Smooth muscle cell (in vitro differentiated cells): ENCODE measurements around the gene DHPS. TPM values are rescaled to one million over a fixed set of nuclear protein-coding genes. Genes with fewer than 3 reads are reported as not detected.
"Not testable (repeated sequence)": the region's sequence is repeated elsewhere in the genome, so short reads cannot be mapped to it uniquely, and the experiment has no call there.

Experiments used
- DNase-seq: peaks from one replicate; lab custom pipeline; 2025; ENCODE audit not compliant: unreplicated experiment; lab: John Stamatoyannopoulos, UW
- H2AFZ ChIP-seq: fragments of 200-600 bp; sonication (generic); 2 replicates; pipeline ENCODE4 v1.6.0; 2016; ENCODE audit warnings: antibody characterized with exemption, low read depth, mild to moderate bottlenecking
- H3F3A ChIP-seq: fragments of 200-600 bp; sonication (generic); 2 replicates; pipeline ENCODE4 v1.6.0; 2017; ENCODE audit warnings: antibody characterized with exemption, low read depth
- H3K27ac ChIP-seq: fragments of 200-600 bp; sonication (generic); 2 replicates; pipeline ENCODE4 v1.5.1; 2016; ENCODE audit warnings: low read depth, mild to moderate bottlenecking
- H3K27me3 ChIP-seq: fragments of 200-600 bp; sonication (generic); 2 replicates; pipeline ENCODE4 v1.6.1; 2016; ENCODE audit warnings: low read depth, mild to moderate bottlenecking
- H3K36me3 ChIP-seq: fragments of 200-600 bp; sonication (generic); 2 replicates; pipeline ENCODE4 v1.5.1; 2016; ENCODE audit warnings: low read depth
- H3K4me1 ChIP-seq: fragments of 200-600 bp; sonication (generic); 2 replicates; pipeline ENCODE4 v1.5.1; 2016; ENCODE audit warnings: low read depth
- H3K4me2 ChIP-seq: fragments of 200-600 bp; sonication (generic); 2 replicates; pipeline ENCODE4 v1.6.0; 2016; ENCODE audit warnings: mild to moderate bottlenecking
- H3K4me3 ChIP-seq: fragments of 200-600 bp; sonication (generic); 2 replicates; pipeline ENCODE4 v1.5.1; 2016; ENCODE audit warnings: mild to moderate bottlenecking
- H3K79me2 ChIP-seq: fragments of 200-600 bp; sonication (generic); 2 replicates; pipeline ENCODE4 v1.6.0; 2016; ENCODE audit warnings: low read depth, mild to moderate bottlenecking
- H3K9ac ChIP-seq: fragments of 200-600 bp; sonication (generic); 2 replicates; pipeline ENCODE4 v1.6.0; 2016; ENCODE audit warnings: low read depth
- H3K9me3 ChIP-seq: fragments of 200-600 bp; sonication (generic); replicated peaks from 2 replicates; pipeline ENCODE4 v1.5.1; 2016; ENCODE audit warnings: low read depth
- H4K20me1 ChIP-seq: fragments of 200-600 bp; sonication (generic); 2 replicates; pipeline ENCODE4 v1.6.0; 2016; ENCODE audit warnings: low read depth
- CTCF ChIP-seq: fragments of 200-600 bp; sonication (generic); IDR thresholded peaks from 2 replicates; pipeline ENCODE4 v1.5.1; 2017; ENCODE audit warnings: borderline replicate concordance, mild to moderate bottlenecking, antibody characterized with exemption; ENCODE audit not compliant: insufficient read depth, poor library complexity, severe bottlenecking
- WGBS: methylation state at CpG from one replicate; pipeline ENCODE4 v1.1.7; 2016; ENCODE audit warnings: low lambda C conversion rate; 5-methylcytosine and 5-hydroxymethylcytosine counted together
- polyA plus RNA-seq: library from polyadenylated mRNA; unstranded; fragments of >200 nt; fragmentation: Nextera tagmentation; extraction: Ambion mirVana; gene quantifications from 2 replicates; pipeline ENCODE4 v1.2.1, GENCODE V29; 2016
- total RNA-seq: library from RNA; depleted of rRNA; stranded (reverse); fragments of >200 nt; gene quantifications from 2 replicates; pipeline ENCODE4 v1.2.3, GENCODE V29; 2014

The DHPS gene
- total and polyA plus RNA-seq, 2 experiments from 2014 or later, result 43.9 to 67.6 TPM

- Histone ChIP-seq H4K20me1 (peaks cover 22% of the 10 kb centered on the region), H3K79me2 (peaks cover 11% of the 10 kb centered on the region)
- not testable (repeated sequence) for H3K27me3 ChIP-seq, DNase-seq, H3K4me2 ChIP-seq, H3K9ac ChIP-seq, H3F3A ChIP-seq, H3K36me3 ChIP-seq, H2AFZ ChIP-seq, H3K4me1 ChIP-seq, H3K9me3 ChIP-seq, H3K27ac ChIP-seq, H3K4me3 ChIP-seq
- WGBS, result 54% methylated on average over 13 of the region's 14 CpGs
- TF ChIP-seq CTCF, result peak; percentile 28
Observed at GRCh38 chr19:12712077-12712476, 30.4 kb upstream of the DHPS start.

- no peak for TF ChIP-seq CTCF
- over 99% methylated on average over 14 of the region's 17 CpGs for WGBS
Observed at GRCh38 chr19:12711187-12711586, 29.5 kb upstream of the DHPS start.

GRCh38 chr19:12708641-12709040 lies 27.0 kb upstream of the DHPS start:
- 97% methylated on average over 8 of the region's 8 CpGs for WGBS

More at GRCh38 chr19:12711187-12711586, 29.5 kb upstream of the DHPS start:
- no peaks in the 10 kb centered on the region for H3K9me3 ChIP-seq
- peaks cover 3% of the 10 kb centered on the region for H3K79me2 ChIP-seq
- H2AFZ ChIP-seq, result no peak overlapping the region
- H3K27me3 ChIP-seq, result no peaks in the 10 kb centered on the region
- H3K27ac ChIP-seq, result no peak overlapping the region
- no peak overlapping the region for H3K9ac ChIP-seq
- H3K36me3 ChIP-seq, result peaks cover 9% of the 10 kb centered on the region
- H3K4me2 ChIP-seq, result no peak overlapping the region
- no peaks in the 10 kb centered on the region for H3K4me1 ChIP-seq
- DNase-seq, result no peak
- no peaks in the 10 kb centered on the region for H3F3A ChIP-seq
- H3K4me3 ChIP-seq, result no peak overlapping the region
- H4K20me1 ChIP-seq, result peaks cover 15% of the 10 kb centered on the region

More at GRCh38 chr19:12708641-12709040, 27.0 kb upstream of the DHPS start:
- H2AFZ ChIP-seq, result no peak overlapping the region
- H3K9ac ChIP-seq, result no peak overlapping the region
- H3K79me2 ChIP-seq, result no peaks in the 10 kb centered on the region
- no peak overlapping the region for H3K27ac ChIP-seq
- H3K27me3 ChIP-seq, result no peaks in the 10 kb centered on the region
- H3K36me3 ChIP-seq, result peaks cover 6% of the 10 kb centered on the region
- no peak for DNase-seq
- H3K4me1 ChIP-seq, result no peaks in the 10 kb centered on the region
- no peak overlapping the region for H3K4me3 ChIP-seq
- H3K9me3 ChIP-seq, result no peaks in the 10 kb centered on the region
- H4K20me1 ChIP-seq, result peaks cover 9% of the 10 kb centered on the region
- no peak overlapping the region for H3K4me2 ChIP-seq
- H3F3A ChIP-seq, result no peaks in the 10 kb centered on the region
- TF ChIP-seq CTCF, result no peak
